GM18502 (cell line): Measurements from ENCODE around the gene SCGN.

Experiments used
- ATAC-seq: cut with Tn5 transposase; IDR thresholded peaks from one replicate; pipeline ENCODE4 v1.9.1; 2021; ENCODE audit warnings: mild to moderate bottlenecking; ENCODE audit not compliant: unreplicated experiment, poor library complexity

SCGN gene, protein sequence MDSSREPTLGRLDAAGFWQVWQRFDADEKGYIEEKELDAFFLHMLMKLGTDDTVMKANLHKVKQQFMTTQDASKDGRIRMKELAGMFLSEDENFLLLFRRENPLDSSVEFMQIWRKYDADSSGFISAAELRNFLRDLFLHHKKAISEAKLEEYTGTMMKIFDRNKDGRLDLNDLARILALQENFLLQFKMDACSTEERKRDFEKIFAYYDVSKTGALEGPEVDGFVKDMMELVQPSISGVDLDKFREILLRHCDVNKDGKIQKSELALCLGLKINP

DNA sequence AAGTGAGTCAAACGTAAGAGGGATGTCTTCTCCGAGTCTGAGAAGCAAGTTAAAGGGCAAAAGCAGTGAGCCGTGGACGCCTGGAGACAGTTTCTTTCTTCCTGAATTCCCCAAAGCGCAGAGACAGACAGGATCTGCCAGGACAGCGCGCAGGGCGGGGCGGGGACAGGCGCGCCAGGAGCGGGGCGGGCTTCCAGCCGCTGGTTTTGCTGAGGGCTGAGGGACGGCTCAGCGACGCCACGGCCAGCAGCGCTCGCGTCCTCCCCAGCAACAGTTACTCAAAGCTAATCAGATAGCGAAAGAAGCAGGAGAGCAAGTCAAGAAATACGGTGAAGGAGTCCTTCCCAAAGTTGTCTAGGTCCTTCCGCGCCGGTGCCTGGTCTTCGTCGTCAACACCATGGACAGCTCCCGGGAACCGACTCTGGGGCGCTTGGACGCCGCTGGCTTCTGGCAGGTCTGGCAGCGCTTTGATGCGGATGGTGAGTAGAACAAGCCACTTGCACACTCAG lies at the start of gene SCGN:
SCGN (plus strand) TSS at position 209 of the 509 bp plus-strand sequence; CDS start at position 398, 189 bp downstream.
- ATAC-seq, result no peak

DNA sequence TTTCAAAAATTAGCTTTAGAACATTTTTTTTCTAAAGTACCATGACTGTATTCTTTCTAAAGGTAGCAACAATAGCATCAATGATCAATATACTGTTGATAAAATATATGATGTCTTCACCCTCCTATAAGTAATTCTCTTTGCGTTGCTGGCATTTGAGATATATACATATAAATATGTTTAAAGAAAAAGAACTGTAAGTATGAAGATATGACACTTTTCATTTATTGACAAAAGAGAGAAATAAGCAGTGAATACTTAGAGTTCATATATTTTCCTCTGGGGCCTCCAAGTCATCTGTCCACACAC lies 49.4 kb upstream of the SCGN start:
- ATAC-seq, result no peak

DNA sequence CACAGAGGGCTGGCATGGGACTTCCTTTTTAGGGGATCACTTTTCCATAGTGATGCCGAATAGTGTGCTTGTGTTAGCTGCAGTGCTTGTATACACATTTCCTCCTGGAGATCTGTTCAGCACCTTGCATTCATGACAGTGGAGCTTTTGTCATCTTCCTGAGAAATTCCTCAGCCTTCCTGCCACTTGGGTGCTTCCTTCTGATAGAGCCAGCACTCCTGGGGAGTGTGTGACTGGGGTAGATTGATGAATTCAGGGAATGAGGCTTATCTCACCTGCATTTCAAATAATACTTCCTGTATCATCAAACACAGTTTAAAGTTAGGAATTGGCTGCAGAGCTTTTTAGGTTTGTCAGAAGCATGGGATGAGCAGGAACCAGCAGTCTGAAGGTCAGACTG lies 48.8 kb upstream of the SCGN start:
- ATAC-seq, result no peak

DNA sequence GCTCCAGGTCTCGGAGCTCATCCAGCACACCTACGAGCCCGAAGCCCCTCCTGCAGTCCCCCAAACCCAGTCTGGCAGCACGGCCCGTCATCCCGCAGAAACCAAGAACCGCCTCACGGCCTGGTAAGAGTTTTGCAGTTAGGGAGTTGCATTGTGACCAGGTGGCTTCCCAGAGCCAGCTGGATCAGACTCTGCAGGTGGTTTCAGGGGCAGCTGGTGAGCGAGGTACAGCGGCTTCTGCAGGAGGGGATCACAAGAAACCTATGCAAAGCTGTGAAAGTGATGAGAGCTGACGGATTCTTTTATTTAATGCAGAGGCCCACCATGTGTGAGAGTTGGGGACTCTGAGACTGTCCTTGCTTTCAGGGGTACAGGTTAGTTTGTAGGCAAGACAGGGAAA lies 45.9 kb upstream of the SCGN start:
- ATAC-seq, result no peak

DNA sequence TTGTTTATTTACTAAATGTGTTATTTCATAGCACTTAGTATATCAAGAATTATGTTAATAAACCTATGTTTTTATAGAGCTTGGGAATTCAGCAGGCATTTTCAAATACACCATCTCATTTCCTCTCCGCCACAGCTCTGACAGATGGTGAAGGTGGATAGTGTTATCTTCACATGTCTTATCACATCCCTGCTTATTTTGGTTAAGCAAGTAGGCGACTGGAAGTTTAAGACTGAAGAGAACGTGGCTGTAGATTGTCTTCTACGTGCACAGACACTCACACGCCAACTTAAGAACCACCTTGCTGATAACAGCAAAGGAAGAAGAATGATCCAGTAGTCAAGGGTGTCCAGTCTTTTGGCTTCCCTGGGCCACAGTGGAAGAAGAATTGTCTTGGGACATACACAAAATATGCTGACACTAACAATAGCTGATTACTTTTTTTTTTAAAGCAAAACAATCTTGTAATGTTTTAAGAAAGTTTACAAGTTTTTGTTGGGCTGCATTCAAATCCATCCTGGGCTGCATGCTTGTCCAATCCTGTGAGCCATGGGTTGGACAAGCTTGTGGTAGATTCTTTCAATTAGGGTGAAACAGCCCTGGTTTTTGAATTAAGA lies 43.3 kb upstream of the SCGN start:
- no peak for ATAC-seq

DNA sequence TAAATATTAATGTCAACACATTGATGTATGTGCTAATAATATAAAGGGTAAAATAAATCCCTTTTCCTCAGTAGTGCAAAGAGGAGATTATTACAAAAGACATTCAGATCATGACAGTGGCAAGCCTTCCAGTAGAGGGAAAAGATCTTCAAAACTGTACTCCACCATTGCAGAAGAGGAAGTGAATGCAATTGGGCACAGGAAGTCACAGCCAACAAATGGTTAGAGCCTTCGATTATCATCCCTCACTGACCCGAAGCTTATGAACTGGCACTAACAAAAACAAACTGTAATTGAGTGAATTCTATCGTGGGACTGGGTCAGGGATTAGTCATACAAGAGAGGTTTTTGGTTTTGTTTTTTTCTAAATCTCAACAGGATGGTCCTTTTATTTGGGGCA lies 39.3 kb upstream of the SCGN start:
- ATAC-seq, result no peak

DNA sequence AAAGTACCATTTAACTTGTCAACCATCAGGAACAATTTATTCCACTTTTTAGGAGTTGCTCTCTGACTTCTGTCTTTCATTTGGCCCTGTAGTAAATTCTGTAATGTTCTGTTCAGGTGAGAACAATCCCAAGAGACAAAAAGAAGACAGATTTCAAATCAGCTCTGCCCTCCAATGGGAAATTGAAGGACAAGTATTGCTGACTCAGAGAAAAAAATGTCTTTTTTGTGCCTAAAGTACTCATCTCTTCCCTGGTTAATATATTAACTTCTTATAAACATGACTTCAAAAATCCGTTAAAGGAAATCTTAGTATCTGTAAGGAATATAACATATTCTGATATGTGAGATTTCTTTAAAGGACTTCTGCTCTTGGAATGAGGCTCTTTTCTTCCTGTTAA lies 38.6 kb upstream of the SCGN start:
- ATAC-seq, result no peak

DNA sequence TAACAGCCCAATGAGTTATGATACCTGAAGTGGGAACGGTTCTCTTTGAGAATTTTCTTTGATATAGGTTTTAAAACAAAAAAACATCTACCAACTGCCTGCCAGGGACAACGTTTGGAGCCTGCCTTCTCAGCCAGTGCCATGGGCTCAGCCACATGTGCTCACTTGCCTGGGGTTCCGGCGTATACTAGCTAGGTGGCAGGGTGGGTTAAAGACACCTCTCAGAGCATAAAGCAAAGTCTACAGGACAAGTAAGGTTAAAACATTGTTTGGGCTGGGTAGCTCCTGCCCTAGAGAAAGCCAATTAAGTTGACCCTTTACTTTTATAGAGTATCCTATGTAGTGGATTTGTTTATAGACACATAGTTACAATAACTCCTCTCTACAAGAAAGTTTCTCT lies 38.0 kb upstream of the SCGN start:
- no peak for ATAC-seq

DNA sequence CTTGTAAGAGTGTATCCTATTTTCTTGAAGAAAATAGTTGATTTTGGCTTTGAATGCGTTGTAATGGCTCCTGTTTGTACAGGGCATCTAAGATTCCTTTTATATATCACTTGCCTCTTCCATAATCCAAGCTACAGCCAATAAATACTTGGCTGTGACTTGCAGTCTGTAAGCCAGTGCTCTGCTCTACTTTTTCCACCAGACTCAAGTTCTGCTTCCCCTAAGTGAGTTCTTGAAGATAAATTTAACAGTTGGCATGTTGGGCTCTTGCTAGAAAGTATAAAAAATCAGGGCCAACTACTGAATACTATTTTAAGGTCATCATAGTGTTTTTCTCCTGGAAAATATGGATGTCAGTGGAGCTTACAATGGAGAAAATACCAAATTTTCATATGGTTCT lies 36.5 kb upstream of the SCGN start:
- no peak for ATAC-seq

DNA sequence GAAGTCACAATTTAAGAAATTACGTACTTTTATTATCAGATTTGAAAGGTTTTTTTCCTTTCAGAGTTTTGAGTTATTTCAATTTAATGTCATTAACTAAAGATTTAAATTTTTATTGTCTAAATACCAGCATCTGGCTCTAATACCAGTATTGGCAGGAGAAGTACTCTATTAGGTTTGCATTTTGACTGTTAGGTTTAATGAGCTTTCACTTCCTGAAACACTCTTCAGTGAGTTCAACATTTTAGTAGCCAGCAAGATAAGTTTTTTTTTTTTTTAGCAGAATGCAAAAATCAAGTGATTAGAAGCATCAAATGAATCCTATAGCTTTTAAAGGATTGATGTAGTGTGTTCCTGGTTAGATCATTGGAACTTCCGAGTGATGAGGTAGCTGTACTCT lies 34.0 kb upstream of the SCGN start:
- no peak for ATAC-seq

DNA sequence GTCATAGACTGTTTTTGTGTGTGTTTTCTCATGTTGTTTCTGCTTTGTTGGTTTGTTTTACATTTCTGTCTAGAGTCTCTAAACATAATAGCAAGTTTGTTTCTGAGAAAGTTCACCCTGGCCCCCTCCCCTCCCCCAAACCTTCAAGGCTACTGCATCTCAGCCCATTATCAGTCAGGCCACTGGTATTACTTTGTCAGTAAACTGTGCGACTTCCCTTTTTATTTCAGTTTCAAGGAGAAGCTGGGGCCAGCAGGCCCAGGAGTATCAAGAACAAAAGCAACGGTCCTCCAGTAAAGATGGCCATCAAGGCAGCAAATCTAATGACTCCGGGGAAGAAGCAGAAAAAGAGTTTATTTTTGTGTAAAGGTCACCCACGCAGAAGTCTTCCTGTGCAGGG lies 32.8 kb upstream of the SCGN start:
- no peak for ATAC-seq

DNA sequence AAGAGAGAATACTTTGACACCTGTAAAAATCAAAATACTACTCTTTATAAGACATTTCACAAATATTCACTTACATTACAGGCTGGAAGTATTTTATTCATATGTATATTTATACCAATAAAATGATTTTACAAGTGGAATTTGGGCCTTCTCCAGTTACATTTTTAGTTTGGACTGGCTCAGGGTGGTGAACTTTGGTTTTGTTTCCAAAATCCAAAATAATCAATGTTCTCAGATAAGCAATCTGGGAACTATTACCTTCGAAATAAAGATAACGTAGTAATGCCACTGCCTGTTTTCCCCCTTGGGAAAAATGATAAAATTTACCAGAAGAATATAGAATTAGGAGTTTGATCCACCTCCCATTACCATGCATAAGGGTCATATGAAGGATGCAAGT lies 31.6 kb upstream of the SCGN start:
- no peak for ATAC-seq

DNA sequence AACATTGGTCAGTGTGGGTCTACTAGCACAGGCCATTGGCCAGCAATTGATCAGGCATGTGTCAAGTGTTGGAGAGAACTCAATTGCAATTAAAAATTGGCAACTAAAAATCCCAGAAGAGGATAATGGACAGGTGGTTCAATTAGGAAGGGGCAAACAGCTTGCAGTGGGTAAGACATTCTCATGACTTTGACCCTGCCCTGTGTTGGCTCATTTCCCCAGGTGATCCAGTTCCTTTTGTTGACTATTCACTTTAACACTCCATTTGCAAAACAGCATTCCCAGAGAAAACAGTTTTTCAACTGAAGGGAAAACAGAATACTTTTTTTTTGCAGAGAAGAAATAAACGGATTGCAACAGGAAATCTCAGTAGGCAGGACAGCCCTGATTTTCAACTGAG lies 28.9 kb upstream of the SCGN start:
- ATAC-seq, result no peak

DNA sequence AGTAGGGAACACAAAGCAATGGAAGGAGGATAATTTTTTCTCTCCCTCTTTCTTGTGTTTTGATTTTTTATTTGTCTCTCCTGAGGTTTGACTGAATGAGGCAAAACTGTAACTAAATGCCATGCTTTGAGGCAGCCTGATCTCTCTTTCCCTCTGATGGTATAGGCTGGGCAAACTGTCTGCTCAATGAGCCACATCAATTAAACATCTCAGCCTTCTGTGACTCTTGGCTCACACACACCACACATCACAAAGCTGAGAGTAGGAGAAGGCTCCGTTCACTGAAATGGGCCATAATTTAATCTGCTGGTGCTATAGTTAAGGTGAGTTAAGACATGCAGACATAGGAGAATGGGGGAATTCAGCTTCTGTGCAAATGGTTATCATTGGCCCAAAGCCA lies 28.1 kb upstream of the SCGN start:
- ATAC-seq, result no peak

DNA sequence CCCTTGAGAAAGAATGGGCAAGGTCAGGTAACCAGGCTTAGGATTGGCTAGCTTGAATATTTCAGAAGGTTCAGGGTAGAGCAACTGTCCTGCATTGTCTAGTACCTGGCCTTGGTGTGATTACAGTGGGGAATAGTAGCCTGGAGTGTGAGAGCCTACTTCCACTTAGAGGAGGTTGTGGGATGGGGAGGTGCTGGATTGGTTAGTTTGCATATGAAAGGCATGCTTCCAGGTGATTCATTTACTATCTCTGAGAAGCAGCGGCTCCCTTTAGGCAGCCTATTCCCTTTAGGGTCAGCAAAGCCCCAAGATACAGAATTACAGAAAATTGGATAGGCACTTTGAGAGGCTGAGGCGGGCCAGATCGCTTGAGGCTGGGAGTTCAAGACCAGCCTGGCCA lies 25.0 kb upstream of the SCGN start:
- ATAC-seq, result no peak

DNA sequence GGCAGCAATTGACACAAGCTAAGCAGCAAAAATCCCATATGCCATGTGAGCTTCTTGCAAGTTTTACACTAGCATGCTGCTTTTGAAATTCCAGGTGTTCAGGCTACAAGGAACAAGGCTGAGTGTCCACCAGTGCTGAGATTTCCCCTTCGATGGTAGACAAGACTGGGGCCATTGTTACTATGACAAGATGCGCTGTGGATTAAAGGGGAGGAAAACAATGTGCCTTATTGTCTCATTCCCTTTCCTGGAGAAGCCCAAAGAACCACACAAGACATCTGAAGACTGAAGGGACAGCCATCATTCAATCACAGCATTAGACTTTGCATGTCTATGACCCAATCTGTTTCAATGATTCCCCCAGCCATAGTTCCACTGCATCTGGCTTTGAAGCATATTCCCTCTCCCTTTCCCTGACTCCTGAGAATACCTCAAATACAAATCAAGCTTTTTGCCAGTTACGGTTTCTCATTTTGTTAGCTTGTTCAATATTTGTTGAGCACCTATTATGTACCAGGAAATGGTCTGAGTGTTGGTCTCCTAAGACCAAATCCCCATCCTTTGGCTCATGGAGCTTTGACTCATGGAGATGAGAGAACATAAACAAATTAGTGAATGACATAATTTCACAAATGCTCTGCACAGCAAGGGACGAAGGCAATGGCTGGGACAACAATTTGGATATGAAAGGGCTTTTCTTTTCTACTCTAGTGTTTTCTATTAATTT lies 23.4 kb upstream of the SCGN start:
- ATAC-seq, result no peak

DNA sequence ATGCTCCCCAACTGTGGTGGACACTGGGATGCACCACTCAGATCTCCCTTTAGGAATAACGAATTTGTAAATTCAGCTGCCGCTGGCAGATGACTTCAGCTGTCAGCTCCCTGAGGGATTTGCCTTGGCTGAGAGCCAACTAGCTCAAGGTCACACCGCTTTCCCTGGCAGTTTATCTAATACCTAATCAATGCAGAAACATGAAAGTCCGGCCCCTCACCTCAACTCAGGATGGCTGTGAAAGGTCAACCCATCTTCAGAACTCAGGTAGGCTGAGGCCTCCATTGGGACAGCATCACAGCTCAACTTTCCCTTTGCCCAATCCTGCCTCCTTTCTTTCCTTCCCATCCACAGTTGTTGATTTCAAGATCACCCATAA lies 22.8 kb upstream of the SCGN start:
- no peak for ATAC-seq

DNA sequence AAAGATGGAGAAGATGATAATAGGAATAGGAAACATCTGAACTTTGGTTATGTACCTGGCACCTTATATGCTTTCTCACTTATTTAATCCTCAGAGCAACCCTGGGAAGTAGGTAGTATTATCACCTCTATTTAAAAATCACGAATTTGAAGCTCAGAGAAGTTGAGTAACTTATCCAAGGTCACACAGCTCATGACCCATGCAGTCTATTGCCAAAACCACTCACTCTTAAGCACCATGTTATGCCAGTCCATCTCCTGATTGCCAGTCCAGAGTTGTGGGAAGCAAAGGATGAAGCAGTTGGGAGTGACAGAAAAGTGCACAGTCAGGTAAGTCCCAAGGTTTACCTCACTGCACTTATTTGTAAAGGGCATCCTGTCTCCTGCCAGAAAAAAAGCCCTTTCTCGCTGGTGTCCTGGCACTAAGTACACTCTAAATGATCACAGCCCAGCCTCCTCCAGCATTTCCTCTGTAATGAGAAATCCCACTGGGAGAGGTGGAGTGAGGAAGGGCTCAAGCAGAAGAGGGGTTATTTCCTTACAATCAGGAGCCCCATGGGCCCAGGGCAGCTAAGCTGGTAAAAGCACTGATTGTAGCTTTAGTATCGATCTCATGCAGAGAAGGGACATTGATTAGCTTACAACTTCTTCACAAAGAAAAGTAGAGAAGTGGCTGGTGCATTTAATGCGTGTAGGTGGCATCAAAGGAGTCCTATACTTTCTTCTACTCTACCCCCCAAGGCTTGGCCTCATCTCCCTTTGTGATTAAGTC lies 21.3 kb upstream of the SCGN start:
- ATAC-seq, result no peak

DNA sequence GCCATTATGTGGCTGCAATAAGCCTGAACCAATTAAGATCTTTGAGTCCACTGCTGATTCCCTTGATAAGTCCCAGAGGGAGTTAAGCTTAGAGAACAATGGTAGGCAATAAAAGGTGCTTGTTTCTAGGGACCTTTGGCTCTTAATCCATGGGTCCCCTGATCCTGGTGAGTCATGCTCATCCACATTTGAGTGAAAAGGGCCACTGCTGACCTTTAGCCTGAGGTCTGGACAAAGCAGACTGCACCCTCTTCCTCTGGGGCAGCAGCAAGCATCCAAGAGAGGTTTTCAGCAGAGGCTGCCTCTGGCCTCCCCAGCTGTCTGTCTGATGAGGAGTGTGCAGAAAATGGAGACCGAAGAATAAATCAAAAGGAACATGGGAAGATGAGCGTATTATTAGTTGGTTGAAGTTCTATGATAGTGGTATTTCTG lies 16.1 kb upstream of the SCGN start:
- no peak for ATAC-seq

DNA sequence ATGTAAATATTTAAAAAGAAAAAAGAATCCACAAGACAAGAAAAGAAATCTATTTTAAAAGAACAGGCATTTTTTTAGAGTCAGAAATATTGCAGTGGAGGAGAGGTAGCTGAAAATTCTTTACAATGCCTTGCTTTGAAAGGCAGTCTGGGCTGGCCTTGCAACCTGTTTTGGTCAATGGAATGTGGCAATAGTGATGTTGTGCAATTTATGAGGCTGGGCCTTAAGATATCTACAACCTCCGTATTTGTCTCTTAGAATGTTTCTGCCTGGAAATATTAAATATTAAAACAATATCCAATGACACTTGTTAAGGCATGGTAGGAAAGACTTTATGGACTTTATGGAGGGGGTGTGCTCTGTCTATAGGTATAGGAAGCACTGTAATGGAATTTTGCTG lies 14.8 kb upstream of the SCGN start:
- ATAC-seq, result no peak

DNA sequence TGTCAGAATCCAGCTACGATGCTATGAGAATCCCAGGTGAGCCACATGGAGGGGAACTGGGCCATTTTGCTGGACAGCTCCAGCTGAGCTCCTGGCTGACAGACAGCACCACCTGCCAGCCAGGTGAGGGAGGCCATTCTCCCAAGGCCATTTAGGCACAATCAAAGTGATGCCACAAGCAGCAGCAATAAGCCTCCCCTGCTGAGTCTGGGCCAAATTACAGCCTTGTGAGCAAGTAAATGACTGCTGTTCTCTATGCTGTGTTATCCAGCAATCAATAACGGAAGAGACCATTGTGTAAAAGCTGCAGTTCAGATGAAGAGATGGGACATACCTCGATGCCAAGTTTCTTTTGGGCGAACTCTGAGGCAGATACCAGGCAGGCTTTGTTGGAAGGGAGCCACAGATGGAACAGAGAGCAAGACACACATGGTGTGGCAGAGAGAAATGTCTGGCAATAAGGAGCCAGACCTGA lies 14.0 kb upstream of the SCGN start:
- ATAC-seq, result no peak
